HG03575 (cell line): ENCODE data around the gene DPM2.

ENCODE experiments used
- ATAC-seq: cut with Tn5 transposase; IDR thresholded peaks from one replicate; pipeline ENCODE4 v1.9.1; 2021; ENCODE audit not compliant: unreplicated experiment, insufficient number of reproducible peaks, low FRiP score; ENCODE audit errors: extremely low read depth

DPM2 gene

DNA sequence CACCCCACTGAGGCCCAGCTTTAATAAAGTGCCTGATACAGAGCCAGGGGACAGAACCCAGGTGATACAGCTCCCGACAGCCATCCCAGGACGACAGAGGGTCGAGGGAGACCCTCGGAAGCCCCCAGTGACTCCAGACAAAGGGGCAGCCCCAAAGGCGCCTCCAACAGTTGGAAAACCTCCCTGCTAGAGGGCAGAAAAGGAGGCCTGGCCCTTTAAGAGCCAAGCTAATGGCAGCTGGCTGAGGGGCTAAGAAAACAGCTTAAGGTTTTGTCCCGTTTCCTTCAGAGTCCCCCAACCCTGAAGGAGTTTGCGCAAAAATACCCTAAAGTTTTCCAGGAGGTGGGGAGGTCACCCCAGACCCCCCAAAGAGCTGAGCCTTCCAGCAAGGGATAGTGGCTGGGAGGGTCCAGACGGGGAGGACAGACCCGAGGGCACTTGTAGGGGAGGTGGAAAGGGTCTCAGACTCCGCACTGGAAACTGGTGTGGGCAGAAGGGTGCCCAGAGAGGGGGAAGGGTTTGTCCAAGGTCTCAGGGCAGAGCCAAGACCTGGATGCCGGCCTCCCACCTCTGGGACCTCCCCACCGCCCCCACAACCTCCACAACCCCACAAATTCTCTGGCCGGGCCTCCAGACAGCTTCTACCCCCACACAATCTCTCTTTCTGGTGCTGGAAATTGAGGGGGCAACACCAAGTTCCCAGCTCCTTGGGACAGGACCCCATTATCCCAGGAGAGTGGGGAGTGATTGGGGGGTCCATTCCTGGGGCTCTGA, 52.0 kb downstream of the DPM2 start:
- no peak for ATAC-seq
